Liver (tissue), 9 donors: Measurements from ENCODE around the gene NOC2L. TPM values are rescaled to one million over a fixed set of nuclear protein-coding genes. Genes with fewer than 3 reads are reported as not detected.
"Not testable (repeated sequence)": the region's sequence is repeated elsewhere in the genome, so short reads cannot be mapped to it uniquely, and the experiment has no call there.

Source experiments
- DNase-seq: peaks from one replicate; pipeline ENCODE4 v3.0.0-alpha.2; 2017; ENCODE audit warnings: low spot score
- H3K27ac ChIP-seq, 2 donors: one replicate each; pipeline ENCODE4 v1.7.0; 2013; ENCODE audit warnings: inconsistent platforms in 2 of 2, low read length in 2 of 2, control low read depth in 1 of 2, low read depth in 1 of 2, mild to moderate bottlenecking in 1 of 2
- H3K27me3 ChIP-seq, 4 donors: one replicate each; pipeline versions ENCODE4 v1.6.1 to v1.7.0; 2013; ENCODE audit warnings: low read length in 3 of 4, inconsistent platforms in 1 of 4, mild to moderate bottlenecking in 1 of 4, moderate library complexity in 1 of 4; ENCODE audit not compliant: control insufficient read depth in 4 of 4, insufficient read depth in 4 of 4
- H3K36me3 ChIP-seq, 4 donors: one replicate each; pipeline versions ENCODE4 v1.6.1 to v1.7.0; 2013; ENCODE audit warnings: low read length in 3 of 4, mild to moderate bottlenecking in 3 of 4, low read depth in 1 of 4, moderate library complexity in 1 of 4; ENCODE audit not compliant: control insufficient read depth in 4 of 4, insufficient read depth in 3 of 4
- H3K4me1 ChIP-seq, 4 donors: one replicate each; pipeline versions ENCODE4 v1.6.1 to v1.7.0; 2013; ENCODE audit warnings: low read length in 3 of 4, mild to moderate bottlenecking in 3 of 4, moderate library complexity in 1 of 4; ENCODE audit not compliant: control insufficient read depth in 4 of 4, insufficient read depth in 4 of 4
- H3K4me3 ChIP-seq, 3 donors: one replicate each; pipeline versions ENCODE4 v1.6.1 to v1.7.0; 2013; ENCODE audit warnings: low read length in 3 of 3, control low read depth in 1 of 3, low read depth in 1 of 3, mild to moderate bottlenecking in 1 of 3
- H3K9ac ChIP-seq, 2 donors: one replicate each; pipeline ENCODE4 v1.7.0; 2013; ENCODE audit warnings: low read length in 2 of 2, mild to moderate bottlenecking in 2 of 2, moderate library complexity in 2 of 2, control low read depth in 1 of 2, low read depth in 1 of 2
- H3K9me3 ChIP-seq, 4 donors: one replicate each; pipeline versions ENCODE4 v1.6.1 to v1.7.0; 2013; ENCODE audit warnings: low read length in 3 of 4; ENCODE audit not compliant: control insufficient read depth in 4 of 4
- FOXA1 ChIP-seq: IDR thresholded peaks from 2 replicates; pipeline ENCODE4 v1.6.1; 2016; ENCODE audit warnings: antibody characterized with exemption
- FOXA2 ChIP-seq: IDR thresholded peaks from 2 replicates; pipeline ENCODE4 v1.6.1; 2016; ENCODE audit warnings: antibody characterized with exemption
- GABPA ChIP-seq, 2 donors: IDR thresholded peaks in 1 of 2; conservative IDR thresholded peaks in 1 of 2; 2 replicates each; pipeline ENCODE4 v1.6.1; 2016; ENCODE audit warnings: antibody characterized with exemption in 2 of 2, mild to moderate bottlenecking in 1 of 2, moderate library complexity in 1 of 2
- HNF4A ChIP-seq, 2 donors: conservative IDR thresholded peaks; 2 replicates each; pipeline ENCODE4 v1.6.1; 2016; ENCODE audit warnings: antibody characterized with exemption in 2 of 2, mild to moderate bottlenecking in 2 of 2
- HNF4G ChIP-seq: IDR thresholded peaks from 2 replicates; pipeline ENCODE4 v1.6.1; 2016; ENCODE audit warnings: antibody characterized with exemption
- RAD21 ChIP-seq, 2 donors: IDR thresholded peaks; 2 replicates each; pipeline ENCODE4 v1.6.1; 2016; ENCODE audit warnings: antibody characterized with exemption in 2 of 2, mild to moderate bottlenecking in 2 of 2
- RXRA ChIP-seq, 2 donors: IDR thresholded peaks; 2 replicates each; pipeline ENCODE4 v1.6.1; 2017 to 2018; ENCODE audit warnings: antibody characterized with exemption in 2 of 2, mild to moderate bottlenecking in 1 of 2
- SP1 ChIP-seq: IDR thresholded peaks from 2 replicates; pipeline ENCODE4 v1.6.1; 2018; ENCODE audit warnings: antibody characterized with exemption, mild to moderate bottlenecking
- YY1 ChIP-seq: IDR thresholded peaks from 2 replicates; pipeline ENCODE4 v1.6.1; 2016; ENCODE audit warnings: antibody characterized with exemption, mild to moderate bottlenecking
- WGBS: extraction: QIAGEN DNeasy Blood & Tissue Kit; methylation state at CpG from one replicate; pipeline ENCODE4 v1.1.7; 2013; 5-methylcytosine and 5-hydroxymethylcytosine counted together
- polyA plus RNA-seq, 2 donors: library from polyadenylated mRNA; stranded (reverse) in 1 of 2; unstranded in 1 of 2; fragments of 200-250 nt in 1 of 2; fragments of >200 nt in 1 of 2; fragmentation: Nextera tagmentation in 1 of 2; extraction: Ambion mirVana in 1 of 2; gene quantifications; one replicate each; pipeline versions ENCODE4 v1.2.1 to v1.2.3, GENCODE V29; 2013 to 2015
- total RNA-seq, 2 donors: library from RNA; depleted of rRNA; stranded (reverse); fragments of >200 nt; gene quantifications; one replicate each; pipeline ENCODE4 v1.2.3, GENCODE V29; 2014
- TF ChIP-seq, protein P1 (sequence below): fragments of 150-350 bp; IDR thresholded peaks from 2 replicates; pipeline ENCODE4 v1.5.1; 2017; ENCODE audit warnings: improper control_type of control experiment, low read depth, low read length; ENCODE audit not compliant: missing input control
- TF ChIP-seq, protein P2 (sequence below): IDR thresholded peaks from 2 replicates; pipeline ENCODE4 v1.6.1; 2016; ENCODE audit warnings: antibody characterized with exemption
- TF ChIP-seq, protein P3 (sequence below): IDR thresholded peaks from 2 replicates; pipeline ENCODE4 v1.6.1; 2016; ENCODE audit warnings: antibody characterized with exemption, mild to moderate bottlenecking
- TF ChIP-seq, protein P4 (sequence below): IDR thresholded peaks from 2 replicates; pipeline ENCODE4 v1.6.1; 2016; ENCODE audit warnings: antibody characterized with exemption
- donor health status: healthy.
- donor health status: healthy.
- donor health status: healthy.
- donor health status: healthy.
- donor health status: healthy.

NOC2L gene
- total and polyA plus RNA-seq, 4 donors, result 17.1 to 34.5 (median 30.0) TPM

DNA sequence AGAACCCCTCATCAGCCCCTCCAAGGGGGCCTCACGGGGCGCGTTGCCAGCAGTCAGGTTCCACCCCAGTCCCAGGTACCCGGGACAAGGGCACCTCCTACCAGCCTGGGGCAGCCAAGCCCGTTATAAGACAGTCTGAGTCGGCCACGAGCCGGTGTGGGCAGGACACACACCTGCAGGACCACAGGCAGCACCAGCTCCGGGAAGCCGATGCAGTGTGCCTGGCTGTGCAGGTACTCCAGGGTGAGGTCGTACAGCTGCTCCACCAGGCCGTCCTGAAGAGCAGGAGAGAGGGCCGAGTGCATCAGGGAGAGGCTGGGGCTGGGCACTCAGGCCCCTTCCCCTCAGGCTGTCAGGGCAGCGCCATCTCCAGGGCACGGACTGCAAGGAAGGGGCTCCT, 11.1 kb downstream of the NOC2L start:
- H3K4me1 ChIP-seq, result peaks cover 0 to under 1% (median 0%) of the 10 kb centered on the region in 4 donors
- peaks cover 17 to 77% (median 27%) of the 10 kb centered on the region in 4 donors for H3K36me3 ChIP-seq
- WGBS, result 96% methylated on average over 15 of the region's 15 CpGs
- H3K27ac ChIP-seq, result no peak overlapping the region
- no peaks in the 10 kb centered on the region for H3K9me3 ChIP-seq
- no peak overlapping the region for H3K9ac ChIP-seq
- no peaks in the 10 kb centered on the region for H3K27me3 ChIP-seq
- no peak for TF ChIP-seq SP1
- TF ChIP-seq FOXA1, result no peak
- TF ChIP-seq GABPA (IDR thresholded peaks at IDR 0.05 in 1 of 2, conservative IDR thresholded peaks at IDR 0.05 in 1 of 2), result no peak
- TF ChIP-seq YY1, result no peak
- TF ChIP-seq FOXA2, result no peak
- TF ChIP-seq, protein P1, sequence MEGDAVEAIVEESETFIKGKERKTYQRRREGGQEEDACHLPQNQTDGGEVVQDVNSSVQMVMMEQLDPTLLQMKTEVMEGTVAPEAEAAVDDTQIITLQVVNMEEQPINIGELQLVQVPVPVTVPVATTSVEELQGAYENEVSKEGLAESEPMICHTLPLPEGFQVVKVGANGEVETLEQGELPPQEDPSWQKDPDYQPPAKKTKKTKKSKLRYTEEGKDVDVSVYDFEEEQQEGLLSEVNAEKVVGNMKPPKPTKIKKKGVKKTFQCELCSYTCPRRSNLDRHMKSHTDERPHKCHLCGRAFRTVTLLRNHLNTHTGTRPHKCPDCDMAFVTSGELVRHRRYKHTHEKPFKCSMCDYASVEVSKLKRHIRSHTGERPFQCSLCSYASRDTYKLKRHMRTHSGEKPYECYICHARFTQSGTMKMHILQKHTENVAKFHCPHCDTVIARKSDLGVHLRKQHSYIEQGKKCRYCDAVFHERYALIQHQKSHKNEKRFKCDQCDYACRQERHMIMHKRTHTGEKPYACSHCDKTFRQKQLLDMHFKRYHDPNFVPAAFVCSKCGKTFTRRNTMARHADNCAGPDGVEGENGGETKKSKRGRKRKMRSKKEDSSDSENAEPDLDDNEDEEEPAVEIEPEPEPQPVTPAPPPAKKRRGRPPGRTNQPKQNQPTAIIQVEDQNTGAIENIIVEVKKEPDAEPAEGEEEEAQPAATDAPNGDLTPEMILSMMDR, result no peak
- no peak for TF ChIP-seq RXRA (IDR thresholded peaks at IDR 0.05)
- TF ChIP-seq HNF4A (conservative IDR thresholded peaks at IDR 0.05), result no peak
- no peak for TF ChIP-seq RAD21 (IDR thresholded peaks at IDR 0.05)
- TF ChIP-seq, protein P2, sequence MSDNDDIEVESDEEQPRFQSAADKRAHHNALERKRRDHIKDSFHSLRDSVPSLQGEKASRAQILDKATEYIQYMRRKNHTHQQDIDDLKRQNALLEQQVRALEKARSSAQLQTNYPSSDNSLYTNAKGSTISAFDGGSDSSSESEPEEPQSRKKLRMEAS, result no peak
- TF ChIP-seq, protein P3, sequence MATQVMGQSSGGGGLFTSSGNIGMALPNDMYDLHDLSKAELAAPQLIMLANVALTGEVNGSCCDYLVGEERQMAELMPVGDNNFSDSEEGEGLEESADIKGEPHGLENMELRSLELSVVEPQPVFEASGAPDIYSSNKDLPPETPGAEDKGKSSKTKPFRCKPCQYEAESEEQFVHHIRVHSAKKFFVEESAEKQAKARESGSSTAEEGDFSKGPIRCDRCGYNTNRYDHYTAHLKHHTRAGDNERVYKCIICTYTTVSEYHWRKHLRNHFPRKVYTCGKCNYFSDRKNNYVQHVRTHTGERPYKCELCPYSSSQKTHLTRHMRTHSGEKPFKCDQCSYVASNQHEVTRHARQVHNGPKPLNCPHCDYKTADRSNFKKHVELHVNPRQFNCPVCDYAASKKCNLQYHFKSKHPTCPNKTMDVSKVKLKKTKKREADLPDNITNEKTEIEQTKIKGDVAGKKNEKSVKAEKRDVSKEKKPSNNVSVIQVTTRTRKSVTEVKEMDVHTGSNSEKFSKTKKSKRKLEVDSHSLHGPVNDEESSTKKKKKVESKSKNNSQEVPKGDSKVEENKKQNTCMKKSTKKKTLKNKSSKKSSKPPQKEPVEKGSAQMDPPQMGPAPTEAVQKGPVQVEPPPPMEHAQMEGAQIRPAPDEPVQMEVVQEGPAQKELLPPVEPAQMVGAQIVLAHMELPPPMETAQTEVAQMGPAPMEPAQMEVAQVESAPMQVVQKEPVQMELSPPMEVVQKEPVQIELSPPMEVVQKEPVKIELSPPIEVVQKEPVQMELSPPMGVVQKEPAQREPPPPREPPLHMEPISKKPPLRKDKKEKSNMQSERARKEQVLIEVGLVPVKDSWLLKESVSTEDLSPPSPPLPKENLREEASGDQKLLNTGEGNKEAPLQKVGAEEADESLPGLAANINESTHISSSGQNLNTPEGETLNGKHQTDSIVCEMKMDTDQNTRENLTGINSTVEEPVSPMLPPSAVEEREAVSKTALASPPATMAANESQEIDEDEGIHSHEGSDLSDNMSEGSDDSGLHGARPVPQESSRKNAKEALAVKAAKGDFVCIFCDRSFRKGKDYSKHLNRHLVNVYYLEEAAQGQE, result no peak
- TF ChIP-seq, protein P4, sequence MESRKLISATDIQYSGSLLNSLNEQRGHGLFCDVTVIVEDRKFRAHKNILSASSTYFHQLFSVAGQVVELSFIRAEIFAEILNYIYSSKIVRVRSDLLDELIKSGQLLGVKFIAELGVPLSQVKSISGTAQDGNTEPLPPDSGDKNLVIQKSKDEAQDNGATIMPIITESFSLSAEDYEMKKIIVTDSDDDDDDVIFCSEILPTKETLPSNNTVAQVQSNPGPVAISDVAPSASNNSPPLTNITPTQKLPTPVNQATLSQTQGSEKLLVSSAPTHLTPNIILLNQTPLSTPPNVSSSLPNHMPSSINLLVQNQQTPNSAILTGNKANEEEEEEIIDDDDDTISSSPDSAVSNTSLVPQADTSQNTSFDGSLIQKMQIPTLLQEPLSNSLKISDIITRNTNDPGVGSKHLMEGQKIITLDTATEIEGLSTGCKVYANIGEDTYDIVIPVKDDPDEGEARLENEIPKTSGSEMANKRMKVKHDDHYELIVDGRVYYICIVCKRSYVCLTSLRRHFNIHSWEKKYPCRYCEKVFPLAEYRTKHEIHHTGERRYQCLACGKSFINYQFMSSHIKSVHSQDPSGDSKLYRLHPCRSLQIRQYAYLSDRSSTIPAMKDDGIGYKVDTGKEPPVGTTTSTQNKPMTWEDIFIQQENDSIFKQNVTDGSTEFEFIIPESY, result no peak
- no peak for TF ChIP-seq HNF4G
- DNase-seq, result no peak
- H3K4me3 ChIP-seq, result no peak overlapping the region

DNA sequence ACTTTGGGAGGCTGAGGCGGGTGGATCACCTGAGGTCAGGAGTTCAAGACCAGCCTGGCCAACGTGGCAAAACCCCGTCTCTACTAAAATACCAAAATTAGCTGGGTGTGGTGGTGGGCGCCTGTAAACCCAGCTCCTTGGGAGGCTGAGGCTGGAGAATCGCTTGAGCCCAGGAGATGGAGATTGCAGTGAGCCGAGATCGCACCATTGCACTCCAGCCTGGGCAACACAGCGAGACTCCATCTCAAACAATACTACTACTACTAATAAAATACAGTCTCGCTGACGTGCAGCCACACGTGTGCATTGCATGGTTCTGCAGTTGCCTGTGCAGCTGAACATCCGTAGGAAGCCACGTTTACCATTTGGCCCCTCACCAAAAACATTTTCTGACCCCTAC, 12.2 kb downstream of the NOC2L start:
- not testable (repeated sequence) for DNase-seq, H3K4me3 ChIP-seq, H3K27me3 ChIP-seq, H3K27ac ChIP-seq, H3K9ac ChIP-seq, H3K9me3 ChIP-seq, H3K4me1 ChIP-seq
- WGBS, result 95% methylated on average over 13 of the region's 13 CpGs
- peaks cover 12 to 66% (median 22%) of the 10 kb centered on the region in 4 donors for H3K36me3 ChIP-seq
